ENCODE results near the gene MAPK1. TPM values are rescaled to one million over a fixed set of nuclear protein-coding genes. Genes with fewer than 3 reads are reported as not detected.
A peak's percentile ranks its signal among the peaks of the same experiment; 100 is the strongest.

Gene MAPK1
- total and polyA plus RNA-seq, 9 of the 15 experiments (the other 6 are each of a cell fraction or from before 2014, with no cell fraction given): 46.3 to 575 (median 283) TPM

DNA sequence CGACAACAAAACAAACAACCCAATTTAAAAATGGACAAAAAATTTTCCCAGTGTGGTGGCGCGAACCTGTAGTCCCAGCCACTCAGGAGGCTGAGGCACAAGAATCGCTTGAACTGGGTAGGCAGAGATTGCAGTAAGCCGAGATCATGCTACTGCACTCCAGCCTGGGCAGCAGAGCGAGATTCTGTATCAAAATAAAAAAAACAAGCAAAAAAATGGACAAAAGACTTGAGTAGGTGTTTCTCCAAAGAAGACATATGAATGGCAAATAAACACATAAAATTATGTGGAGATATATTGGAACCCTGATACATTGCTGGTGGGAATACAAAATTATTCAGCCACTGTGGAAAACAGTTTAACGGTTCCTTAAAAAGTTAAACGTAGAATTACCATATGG lies 27.4 kb upstream of the MAPK1 start (continued):
- TF ChIP-seq ZNF507 (tag; conservative IDR thresholded peaks at IDR 0.05) (peak; percentile 50), THRAP3 (IDR thresholded peaks at IDR 0.05; ENCODE audit: borderline replicate concordance) (no peak), RB1 (IDR thresholded peaks at IDR 0.05; ENCODE audit: low read depth) (no peak), ZNF274 (IDR thresholded peaks at IDR 0.05; ENCODE audit: borderline replicate concordance, low read depth, low read length) (no peak), OTX1 (CRISPR knock-in tag; IDR thresholded peaks at IDR 0.05) (no peak), TSHZ1 (CRISPR knock-in tag; IDR thresholded peaks at IDR 0.05) (no peak), ZNF449 (CRISPR knock-in tag; IDR thresholded peaks at IDR 0.05) (peak; percentile 18; the same call in 1 of the 2 replicates), EHMT2 (IDR thresholded peaks at IDR 0.05) (no peak), SREBF1 (IDR thresholded peaks at IDR 0.05; ENCODE audit: borderline replicate concordance, low read depth, low read length) (no peak), NFXL1 (CRISPR knock-in tag; IDR thresholded peaks at IDR 0.05) (no peak), HDAC3 (IDR thresholded peaks at IDR 0.05; ENCODE audit: borderline replicate concordance, partially characterized antibody) (no peak), SIN3A (IDR thresholded peaks at IDR 0.05; ENCODE audit: borderline replicate concordance in 2 of 2, control insufficient read depth in 1 of 2, low read depth in 2 of 2, low read length in 2 of 2) (no peak), TARDBP (IDR thresholded peaks at IDR 0.05) (no peak), ADNP (tag; IDR thresholded peaks at IDR 0.05) (0 out of 2 replicates have a peak, but pooled peaks have one; percentile 14), SMARCB1 (IDR thresholded peaks at IDR 0.05; ENCODE audit: insufficient read length, low read depth) (no peak), TEAD2 (tag; IDR thresholded peaks at IDR 0.05) (no peak)
- TF ChIP-seq, protein P1, sequence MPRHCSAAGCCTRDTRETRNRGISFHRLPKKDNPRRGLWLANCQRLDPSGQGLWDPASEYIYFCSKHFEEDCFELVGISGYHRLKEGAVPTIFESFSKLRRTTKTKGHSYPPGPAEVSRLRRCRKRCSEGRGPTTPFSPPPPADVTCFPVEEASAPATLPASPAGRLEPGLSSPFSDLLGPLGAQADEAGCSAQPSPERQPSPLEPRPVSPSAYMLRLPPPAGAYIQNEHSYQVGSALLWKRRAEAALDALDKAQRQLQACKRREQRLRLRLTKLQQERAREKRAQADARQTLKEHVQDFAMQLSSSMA (CRISPR knock-in tag; IDR thresholded peaks at IDR 0.05): no peak
- TF ChIP-seq, protein P2, sequence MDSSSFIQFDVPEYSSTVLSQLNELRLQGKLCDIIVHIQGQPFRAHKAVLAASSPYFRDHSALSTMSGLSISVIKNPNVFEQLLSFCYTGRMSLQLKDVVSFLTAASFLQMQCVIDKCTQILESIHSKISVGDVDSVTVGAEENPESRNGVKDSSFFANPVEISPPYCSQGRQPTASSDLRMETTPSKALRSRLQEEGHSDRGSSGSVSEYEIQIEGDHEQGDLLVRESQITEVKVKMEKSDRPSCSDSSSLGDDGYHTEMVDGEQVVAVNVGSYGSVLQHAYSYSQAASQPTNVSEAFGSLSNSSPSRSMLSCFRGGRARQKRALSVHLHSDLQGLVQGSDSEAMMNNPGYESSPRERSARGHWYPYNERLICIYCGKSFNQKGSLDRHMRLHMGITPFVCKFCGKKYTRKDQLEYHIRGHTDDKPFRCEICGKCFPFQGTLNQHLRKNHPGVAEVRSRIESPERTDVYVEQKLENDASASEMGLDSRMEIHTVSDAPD (CRISPR knock-in tag; IDR thresholded peaks at IDR 0.05): no peak
